Astrocyte of the spinal cord (primary cell): ENCODE measurements around the gene CHST8.

Source experiments
- DNase-seq: peaks from one replicate; pipeline ENCODE4 v3.0.0; 2011; ENCODE audit warnings: low read depth, low spot score
- H3K4me3 ChIP-seq: 2 replicates; pipeline ENCODE4 v1.5.1; 2011; ENCODE audit warnings: low read depth, mild to moderate bottlenecking, low read length, moderate library complexity
- CTCF ChIP-seq: IDR thresholded peaks from 2 replicates; pipeline ENCODE4 v1.5.1; 2012; ENCODE audit warnings: low read depth, mild to moderate bottlenecking, low read length, inconsistent platforms
- in situ Hi-C: cut with HindIII; loops from 2 replicates; pipeline ENCODE4 v1.10.0; 2017; ENCODE audit warnings: low sequenced_read_pairs

The CHST8 gene

GRCh38 chr19:33800012-33800680 lies 178.4 kb downstream of the CHST8 start:
- no peak for DNase-seq
- TF ChIP-seq CTCF = no peak
- H3K4me3 ChIP-seq = no peak overlapping the region
- in situ Hi-C loops = no loop called here

GRCh38 chr19:33801411-33801810 lies 179.7 kb downstream of the CHST8 start:
- in situ Hi-C loops = no loop called here
- DNase-seq = no peak
- TF ChIP-seq CTCF = no peak
- H3K4me3 ChIP-seq = no peak overlapping the region

GRCh38 chr19:33802001-33802400 lies 180.2 kb downstream of the CHST8 start:
- in situ Hi-C loops = no loop called here
- no peak for TF ChIP-seq CTCF
- DNase-seq = no peak
- H3K4me3 ChIP-seq = no peak overlapping the region

GRCh38 chr19:33802801-33803200 lies 181.0 kb downstream of the CHST8 start:
- H3K4me3 ChIP-seq = no peak overlapping the region
- DNase-seq = no peak
- no peak for TF ChIP-seq CTCF
- in situ Hi-C loops = no loop called here

- DNase-seq = no peak
- no peak overlapping the region for H3K4me3 ChIP-seq
- in situ Hi-C loops = no loop called here
- no peak for TF ChIP-seq CTCF
These were observed 181.6 kb downstream of the CHST8 start for GRCh38 chr19:33803383-33803782.

- peak; percentile 70 for DNase-seq
- in situ Hi-C loops = no loop called here
- no peak for TF ChIP-seq CTCF
- no peak overlapping the region for H3K4me3 ChIP-seq
These were observed 182.5 kb downstream of the CHST8 start for GRCh38 chr19:33804021-33804799.
